Measurements from ENCODE around the gene PLA2G6.

GRCh38 chr22:38062791-38063190 lies 118.8 kb downstream of the PLA2G6 start:
- TF ChIP-seq CTCF (IDR thresholded peaks at IDR 0.05) (no peak), POLR2A (IDR thresholded peaks at IDR 0.05) (no peak)
